Ecto neural progenitor cell (in vitro differentiated cells): ENCODE measurements around the gene PAXX.

Source experiments
- DNase-seq: peaks from one replicate; pipeline ENCODE4 v3.0.0-alpha.2; 2018; ENCODE audit warnings: low spot score

The PAXX gene

GRCh38 chr9:136953771-136954269 lies 38.4 kb upstream of the PAXX start:
- no peak for DNase-seq

DNA sequence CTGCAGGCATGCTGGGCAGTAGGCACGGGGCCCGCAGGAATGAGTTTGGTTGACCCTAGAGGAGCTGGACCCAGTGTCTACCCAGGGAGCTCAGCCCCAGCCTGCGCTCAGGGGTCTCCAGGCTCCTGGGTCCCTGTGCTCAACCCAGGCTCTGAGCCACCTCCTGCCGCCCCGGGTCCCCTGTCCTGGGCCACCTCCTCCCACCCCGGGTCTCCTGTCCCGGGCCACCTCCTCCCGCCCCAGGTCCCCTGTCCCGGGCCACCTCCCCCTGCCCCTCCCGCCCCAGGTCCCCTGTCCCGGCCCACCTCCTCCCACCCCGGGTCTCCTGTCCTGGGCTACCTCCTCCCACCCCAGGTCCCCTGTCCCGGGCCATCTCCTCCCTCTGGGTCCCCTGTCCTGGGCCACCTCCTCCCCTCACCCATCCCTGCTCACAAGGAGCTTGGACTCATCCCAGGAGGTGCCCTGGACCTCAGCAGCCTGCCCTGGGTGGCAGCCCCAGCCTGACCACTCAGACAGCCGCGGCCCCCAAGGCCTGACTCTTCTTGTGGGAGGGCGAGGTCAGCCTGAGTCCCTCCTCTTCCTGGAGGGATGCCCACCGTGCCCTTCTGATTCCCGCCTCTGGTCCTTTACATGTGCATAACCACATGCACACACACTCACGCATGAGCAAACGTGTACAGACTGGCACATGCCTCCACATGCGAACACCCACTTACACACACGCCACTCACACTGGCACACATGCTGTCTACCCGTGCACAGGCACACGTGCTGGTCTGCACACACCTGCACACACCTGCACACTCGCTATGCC lies 37.7 kb upstream of the PAXX start:
- no peak for DNase-seq

DNA sequence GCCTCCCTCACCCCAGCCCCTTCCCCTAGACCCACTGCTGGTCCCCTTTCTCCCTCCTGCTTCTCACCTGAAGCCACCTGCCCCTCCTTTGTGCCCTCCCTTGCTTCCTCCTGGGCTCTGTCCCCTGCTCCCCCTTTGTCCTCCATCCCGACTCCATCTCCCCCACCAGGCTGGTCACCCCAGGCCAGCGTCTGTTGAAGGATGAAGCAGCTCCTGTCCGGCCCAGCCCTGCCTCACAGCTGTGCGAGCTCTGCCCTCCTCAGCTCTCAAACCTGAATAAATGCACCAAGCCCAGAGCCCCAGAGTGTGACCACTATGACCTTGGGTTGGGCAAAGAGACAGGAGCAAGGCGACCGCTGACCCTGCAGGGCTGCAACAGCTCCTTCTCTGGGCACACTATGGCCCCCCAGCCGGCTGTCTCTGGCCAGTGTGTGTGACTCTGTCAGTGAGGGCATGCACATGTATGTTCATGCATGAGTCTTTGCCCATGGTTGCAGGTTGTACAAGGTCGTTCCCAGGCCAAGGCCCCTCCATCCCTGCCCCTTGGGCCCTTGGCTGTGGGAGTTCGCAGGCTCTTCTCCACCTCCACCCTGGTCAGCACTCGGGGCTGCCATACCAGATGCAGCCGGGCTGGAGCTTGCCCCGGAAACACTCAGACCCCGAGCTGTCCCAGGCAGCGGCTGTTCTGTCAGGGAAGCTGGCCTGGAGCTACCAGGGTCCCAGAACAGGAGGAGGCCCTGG lies 36.9 kb upstream of the PAXX start:
- DNase-seq: no peak

DNA sequence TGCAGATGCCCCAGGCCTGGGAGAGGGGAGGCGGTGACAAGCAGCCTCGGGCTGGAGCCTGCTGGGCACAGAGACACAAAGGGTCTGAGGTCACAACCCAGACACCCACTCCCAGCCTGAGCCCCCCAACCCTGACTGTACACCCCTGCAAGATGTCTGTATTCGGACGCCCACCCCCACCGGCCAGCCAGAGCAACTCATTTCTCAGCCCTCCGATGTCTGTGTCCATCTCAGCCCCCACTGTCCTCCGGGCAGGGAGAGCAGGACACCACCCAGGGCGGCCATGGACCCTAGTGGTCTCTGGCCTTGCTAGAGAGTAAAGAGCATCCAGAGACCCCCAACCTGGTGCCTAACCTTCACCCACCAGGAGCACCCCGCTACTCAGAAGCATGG lies 36.3 kb upstream of the PAXX start:
- DNase-seq: no peak

DNA sequence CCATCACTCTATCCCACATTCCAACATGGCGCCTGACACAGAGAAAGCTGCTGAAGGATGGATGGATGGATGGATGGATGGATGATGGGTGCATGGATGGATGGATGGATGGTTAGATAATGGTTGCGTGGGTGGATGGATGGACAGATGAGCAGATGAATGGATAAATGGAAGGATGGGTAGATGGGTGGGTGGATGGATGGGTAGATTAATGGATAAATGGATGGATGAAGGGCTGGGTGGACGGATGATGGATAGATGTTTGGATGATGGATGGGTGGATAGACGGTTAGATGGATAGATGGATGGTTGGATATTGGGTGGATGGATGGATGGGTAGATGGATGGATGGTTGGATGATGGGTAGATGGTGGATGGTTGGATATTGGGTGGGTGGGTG lies 35.6 kb upstream of the PAXX start:
- no peak for DNase-seq

GRCh38 chr9:136957461-136957860 lies 34.8 kb upstream of the PAXX start:
- DNase-seq: no peak

- no peak for DNase-seq
Measured at GRCh38 chr9:136957901-136958300, 34.3 kb upstream of the PAXX start.

GRCh38 chr9:136958473-136958872 lies 33.7 kb upstream of the PAXX start:
- DNase-seq: no peak

- DNase-seq: no peak
Measured at GRCh38 chr9:136958898-136959850, 33.0 kb upstream of the PAXX start.

DNA sequence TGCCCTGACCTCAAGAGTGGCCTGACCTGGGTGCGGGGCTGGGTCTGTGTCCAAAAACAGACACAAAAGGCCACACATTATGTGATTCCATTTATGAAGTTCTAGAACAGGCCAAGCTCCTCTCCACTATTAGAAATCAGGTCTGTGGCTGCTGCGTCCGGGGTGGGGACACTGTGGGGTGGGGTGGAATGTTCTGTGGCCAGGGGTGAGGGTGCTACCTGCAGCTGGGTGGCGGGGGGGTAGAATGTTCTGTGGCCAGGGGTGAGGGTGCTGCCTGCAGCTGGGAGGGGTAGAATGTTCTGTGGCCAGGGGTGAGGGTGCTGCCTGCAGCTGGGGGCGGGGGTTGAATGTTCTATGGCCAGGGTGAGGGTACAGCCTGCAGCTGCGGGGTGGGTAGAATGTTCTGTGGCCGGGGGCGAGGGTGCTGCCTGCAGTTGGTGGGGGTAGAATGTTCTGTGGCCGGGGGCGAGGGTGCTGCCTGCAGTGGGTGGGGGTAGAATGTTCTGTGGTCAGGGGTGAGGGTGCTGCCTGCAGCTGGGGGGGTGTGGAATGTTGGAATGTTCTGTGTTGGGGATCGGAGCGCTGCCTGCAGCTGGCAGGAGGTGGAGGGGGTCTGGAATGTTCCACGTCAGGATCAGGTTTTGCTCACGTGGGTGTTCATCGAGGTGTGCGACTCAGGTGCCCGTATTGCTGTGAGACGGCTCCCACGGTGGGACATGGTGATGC lies 31.8 kb upstream of the PAXX start:
- no peak for DNase-seq

GRCh38 chr9:136960938-136961275 lies 31.3 kb upstream of the PAXX start:
- DNase-seq: no peak

DNA sequence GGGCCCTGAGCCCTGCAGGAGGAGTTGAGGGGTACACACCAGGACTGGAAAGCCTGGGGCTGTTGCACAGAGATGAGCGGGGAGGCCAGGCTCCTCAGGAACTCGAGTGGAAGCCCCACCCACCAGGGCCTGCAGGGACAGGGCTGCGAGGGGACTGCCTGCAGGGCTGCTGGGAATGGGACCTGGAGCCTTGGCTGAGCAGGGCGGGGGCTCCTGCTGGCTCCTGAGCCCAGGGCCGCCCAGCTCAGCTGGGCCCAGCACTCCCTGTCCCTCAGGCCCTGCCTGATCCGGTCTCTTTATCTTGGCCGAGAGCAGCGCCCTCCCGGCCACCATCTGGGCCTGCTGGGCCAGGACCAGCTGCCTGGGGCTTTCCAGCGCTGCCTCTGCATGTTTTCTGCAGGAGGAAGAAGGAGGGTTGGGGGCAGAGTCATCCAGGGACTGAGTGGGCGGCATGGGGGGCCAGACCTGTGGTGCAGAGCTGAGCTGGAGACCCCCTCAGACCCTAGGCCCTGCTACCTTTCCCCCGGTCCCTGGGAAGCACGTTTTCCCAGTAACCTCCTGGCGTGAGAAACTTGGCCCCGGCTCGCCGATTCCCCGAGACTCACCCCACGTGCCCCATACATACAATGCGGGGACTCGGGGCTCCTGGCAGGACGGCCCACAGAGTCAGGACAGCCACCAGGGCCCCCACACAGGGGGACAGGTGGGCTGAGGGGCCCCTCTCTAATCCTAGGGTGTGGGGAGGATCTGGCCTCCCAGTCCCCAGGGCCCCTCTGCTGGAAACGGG lies 30.8 kb upstream of the PAXX start:
- no peak for DNase-seq

- no peak for DNase-seq
Measured at GRCh38 chr9:136962163-136962562, 30.1 kb upstream of the PAXX start.

DNA sequence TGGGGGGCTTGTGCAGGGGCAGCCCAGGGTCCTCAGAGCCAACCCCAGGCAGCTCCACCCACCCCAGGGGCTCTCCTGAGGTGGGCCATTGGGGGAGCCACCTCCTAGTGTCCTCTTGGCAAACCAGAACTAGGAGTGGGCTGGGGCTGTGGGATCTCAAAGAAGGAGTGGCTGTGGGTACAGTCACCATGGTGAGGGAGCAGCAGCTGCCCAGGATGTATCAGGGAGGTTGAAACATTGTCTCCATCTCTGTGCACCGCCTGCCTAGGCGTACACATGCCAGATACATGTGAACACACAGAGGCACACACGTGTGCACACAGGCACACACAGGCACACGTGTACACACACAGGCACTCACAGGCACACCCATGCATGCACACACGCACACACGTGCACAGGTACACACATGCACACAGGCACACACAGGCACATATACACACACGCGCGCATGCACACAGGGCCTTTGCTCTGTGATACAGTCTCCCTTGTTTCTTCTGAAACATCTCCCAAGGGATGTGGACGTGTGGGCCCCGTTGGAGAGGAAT lies 29.4 kb upstream of the PAXX start:
- DNase-seq: no peak

- DNase-seq: no peak
Measured at GRCh38 chr9:136963341-136963740, 28.9 kb upstream of the PAXX start.

DNA sequence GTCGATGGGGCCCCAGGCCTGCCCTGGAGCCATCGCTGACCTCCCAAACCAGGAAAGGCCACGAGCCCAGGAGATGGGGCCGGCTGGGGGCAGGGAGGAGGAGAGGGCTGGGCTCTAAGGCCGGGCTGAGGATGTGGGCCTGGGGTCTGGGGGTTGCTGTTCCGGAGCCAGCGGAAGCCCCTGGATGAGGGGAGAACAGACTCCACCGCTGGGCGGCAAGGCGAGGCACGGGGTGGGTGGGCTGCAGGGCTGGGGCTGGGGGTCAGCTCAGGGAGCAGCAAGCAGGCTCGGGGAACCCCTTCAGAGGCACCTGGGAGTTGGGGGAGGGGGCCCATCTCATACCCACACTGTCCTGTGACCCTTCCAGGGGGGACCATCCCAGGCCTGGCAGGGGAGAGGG lies 28.5 kb upstream of the PAXX start:
- DNase-seq: no peak

DNA sequence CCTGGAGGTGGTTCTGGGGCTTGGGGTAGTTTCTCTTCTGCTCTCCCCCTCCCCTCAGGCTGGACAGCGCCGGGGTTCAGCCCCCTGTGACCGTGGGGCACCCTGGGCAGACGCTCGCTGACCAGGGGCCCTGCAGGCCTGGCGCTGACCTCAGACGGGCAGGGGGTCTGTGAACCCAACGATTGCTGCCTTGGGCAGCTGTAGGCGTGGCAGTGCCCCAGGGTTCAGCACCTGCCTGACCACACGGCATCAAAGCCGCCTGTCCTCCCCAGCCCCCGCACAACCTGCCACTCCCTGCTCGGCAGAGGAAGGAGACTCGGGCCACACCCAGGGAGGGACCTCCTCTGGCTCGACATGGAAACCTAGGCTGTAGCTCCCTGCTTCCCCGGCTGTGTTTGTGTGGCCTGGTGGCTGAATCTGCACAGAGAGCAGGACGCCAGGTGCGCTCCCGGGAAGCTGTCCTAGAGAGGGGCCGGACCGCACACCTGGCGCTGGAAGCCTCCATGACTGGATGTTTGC lies 28.0 kb upstream of the PAXX start:
- DNase-seq: no peak

DNA sequence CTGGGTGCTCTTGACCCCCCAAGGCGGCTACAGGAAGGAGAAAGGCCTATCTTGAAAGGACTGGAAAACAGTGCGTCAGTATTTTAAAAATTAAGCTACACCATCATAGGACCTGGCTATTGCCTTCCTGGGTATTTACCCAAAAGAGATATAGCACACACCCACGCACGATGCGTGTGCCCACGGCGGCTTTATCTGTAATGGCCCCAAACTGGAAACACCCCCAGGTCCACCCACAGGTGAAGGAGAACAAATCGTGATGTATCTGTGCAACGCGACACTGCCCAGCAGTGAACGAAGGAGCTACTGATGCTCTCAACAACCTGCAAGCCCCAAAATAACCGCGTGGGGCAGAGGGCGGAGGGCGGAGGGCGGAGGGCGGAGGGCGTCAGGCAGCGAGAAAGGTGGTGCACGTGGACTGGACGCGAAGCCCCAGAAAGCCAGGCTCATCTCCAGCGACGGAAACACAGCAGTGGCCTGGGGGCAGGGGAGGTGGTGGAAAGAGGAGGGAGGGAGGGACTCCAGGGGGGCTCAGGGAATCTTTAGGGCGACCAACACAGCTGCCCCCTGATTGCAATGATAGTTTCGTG lies 27.3 kb upstream of the PAXX start:
- DNase-seq: no peak

DNA sequence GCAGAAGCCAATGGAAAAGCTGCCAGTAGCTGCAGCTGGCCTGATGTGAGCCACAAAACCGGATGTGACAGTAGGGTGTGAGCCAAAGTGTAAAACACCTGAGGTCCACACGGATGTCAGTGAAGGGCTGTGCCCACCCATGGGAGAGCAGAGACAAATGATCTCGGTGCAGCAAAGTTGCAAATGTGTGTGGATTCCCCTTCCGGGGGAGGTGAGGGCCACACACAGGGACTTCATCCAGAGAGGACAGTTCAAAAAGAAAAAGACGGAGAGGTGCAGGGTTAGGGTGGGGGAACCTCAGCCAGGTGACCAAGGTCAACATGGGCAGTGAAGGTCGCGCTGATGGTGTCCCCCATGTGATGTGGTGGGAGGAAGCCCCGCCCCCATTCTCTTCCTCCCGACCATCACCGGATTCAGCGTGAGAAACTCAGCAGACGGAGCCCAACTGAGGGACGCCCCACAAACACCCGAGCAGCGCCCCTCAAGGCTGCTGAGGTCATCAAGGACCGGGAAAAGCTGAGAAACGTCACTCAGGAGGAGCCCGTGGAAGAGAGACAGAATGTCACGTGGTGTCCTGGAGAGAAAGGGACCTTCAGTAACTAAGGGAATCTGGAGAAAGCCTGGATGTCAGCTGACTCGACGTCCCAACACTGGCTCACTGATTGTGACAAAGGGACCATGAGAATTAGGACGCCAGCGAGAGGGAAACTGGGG lies 26.3 kb upstream of the PAXX start:
- DNase-seq: no peak
